Islet of Langerhans (tissue), 1 donor: ENCODE results near the gene ECE1.
A peak's percentile ranks its signal among the peaks of the same experiment; 100 is the strongest.
"Not testable (repeated sequence)": the region's sequence is repeated elsewhere in the genome, so short reads cannot be mapped to it uniquely, and the experiment has no call there.

Source experiments
- FAIRE-seq: peaks from one replicate; lab custom pipeline; 2011; peaks lifted over from hg19 to GRCh38; lab: Jason Lieb, UNC

ECE1 gene

DNA sequence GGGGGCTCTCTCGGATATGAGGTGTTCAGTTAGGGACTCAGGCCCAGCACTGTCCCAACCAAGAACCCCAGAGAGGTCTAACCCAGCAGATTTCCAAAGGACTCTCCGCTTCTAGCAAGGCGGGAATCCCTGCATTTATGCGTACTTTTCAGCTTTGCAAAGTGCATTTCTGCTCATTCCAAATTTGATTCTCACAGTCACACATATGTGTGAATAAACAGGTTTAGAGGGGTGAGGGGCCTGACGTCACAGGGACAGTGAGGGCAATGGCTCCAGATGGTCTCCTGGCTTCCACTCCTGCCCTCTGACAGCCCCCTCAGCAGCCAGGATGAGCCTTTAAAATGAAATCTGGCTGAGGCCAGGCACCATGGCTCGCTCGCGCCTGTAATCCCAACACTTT is 921 bp upstream of the ECE1 start:
- no peak for FAIRE-seq

DNA sequence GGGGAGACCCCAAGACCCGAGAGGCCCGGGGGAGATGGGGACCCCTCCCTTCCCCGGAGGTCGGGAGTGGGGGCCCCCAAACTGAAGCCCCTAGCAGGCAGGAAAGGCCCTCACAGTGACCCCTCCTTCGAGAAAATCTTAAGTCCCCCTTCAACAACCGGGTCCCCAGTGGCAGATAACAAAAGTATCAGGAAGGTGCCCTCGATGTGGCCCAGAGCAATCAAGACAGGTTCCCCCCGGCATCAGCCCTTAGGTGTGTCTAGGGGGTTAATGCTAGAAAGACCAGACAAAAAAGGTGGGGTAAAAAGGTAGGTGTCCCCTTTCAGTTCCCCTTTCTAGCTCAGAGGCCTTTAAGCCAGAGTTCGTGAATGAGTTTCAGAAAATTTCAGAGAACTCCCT is 282 bp upstream of the ECE1 start:
- FAIRE-seq = no peak

DNA sequence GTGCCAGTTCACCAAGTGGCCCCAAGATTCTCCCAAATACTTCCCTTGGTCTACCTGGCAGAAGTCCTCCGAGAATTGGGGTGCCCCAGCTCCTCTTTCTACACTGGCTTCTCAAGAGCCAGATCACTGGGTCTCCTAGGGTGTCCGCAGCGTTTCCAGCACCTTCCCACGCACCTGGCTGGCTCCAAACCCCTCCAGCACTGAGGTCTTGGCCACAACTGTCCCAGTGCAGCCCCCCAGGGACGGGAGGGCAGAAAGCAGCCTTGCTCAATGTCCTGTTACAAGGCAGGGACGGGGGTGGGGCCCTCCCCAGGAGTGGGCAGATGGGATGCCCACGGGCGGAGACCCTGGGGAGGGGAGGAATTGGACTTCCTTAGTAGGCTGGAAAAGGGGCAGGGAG is 1.1 kb downstream of the ECE1 start:
- FAIRE-seq = no peak

DNA sequence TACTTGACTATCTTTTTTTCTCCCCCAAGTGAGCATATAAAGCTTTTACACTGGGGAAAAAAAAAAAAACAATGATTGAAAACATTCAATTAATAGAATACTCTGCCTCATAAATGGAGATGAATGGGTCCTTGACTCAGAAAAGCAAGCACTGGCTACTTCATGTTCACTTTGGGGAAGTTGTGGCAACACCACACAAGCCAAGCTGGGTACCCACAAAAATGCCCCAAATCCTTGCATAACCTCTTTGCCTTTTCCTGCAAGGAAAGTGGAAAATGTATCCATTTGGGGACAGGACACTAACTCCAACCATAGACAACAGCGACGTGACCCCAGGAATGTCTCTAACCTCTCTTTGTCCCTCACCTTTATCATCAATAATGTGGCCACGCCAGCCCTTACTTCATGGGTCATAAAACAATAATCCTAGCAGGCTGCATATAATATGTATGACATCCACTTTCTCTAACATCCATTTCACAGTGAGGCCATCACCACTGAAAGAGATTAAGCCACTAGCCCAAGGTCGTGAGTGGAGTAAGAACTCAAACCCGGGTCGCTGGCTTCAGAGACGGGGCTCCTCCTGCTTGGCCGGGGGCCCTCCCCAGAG is 2.3 kb downstream of the ECE1 start:
- no peak for FAIRE-seq

DNA sequence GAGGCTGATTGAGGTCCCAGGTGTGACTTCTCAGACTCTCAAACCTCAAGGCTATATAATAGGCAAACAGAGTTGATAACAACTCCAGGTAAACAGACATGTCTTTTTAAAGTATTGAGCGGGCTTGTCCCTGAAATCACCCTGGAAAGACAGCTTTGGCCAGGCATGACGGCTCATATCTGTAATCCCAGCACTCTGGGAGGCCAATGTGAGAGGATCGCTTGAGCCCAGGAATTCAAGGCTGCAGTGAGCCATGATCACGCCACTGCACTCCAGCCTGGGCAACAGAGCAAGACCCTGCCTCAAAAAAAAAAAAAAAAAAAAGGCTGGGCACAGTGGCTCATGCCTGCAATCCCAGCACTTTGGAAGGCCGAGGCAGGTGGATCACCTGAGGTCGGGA is 4.9 kb downstream of the ECE1 start:
- FAIRE-seq = not testable (repeated sequence)

DNA sequence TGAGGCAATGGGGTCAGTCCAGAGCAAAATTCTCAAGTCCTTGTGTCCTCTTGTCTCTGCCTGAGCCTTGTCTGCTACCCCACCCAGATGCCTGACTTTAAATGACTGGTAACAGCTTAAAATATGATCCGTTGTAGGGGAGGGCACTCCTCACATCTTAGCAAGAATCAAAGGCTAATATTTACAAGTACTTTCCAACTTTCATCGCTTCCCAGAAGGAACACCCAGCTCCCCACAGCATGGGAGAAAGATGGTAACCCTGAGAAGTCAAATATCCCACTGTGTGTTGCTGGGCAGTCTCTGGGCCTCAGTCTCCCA is 5.2 kb downstream of the ECE1 start:
- FAIRE-seq = no peak

DNA sequence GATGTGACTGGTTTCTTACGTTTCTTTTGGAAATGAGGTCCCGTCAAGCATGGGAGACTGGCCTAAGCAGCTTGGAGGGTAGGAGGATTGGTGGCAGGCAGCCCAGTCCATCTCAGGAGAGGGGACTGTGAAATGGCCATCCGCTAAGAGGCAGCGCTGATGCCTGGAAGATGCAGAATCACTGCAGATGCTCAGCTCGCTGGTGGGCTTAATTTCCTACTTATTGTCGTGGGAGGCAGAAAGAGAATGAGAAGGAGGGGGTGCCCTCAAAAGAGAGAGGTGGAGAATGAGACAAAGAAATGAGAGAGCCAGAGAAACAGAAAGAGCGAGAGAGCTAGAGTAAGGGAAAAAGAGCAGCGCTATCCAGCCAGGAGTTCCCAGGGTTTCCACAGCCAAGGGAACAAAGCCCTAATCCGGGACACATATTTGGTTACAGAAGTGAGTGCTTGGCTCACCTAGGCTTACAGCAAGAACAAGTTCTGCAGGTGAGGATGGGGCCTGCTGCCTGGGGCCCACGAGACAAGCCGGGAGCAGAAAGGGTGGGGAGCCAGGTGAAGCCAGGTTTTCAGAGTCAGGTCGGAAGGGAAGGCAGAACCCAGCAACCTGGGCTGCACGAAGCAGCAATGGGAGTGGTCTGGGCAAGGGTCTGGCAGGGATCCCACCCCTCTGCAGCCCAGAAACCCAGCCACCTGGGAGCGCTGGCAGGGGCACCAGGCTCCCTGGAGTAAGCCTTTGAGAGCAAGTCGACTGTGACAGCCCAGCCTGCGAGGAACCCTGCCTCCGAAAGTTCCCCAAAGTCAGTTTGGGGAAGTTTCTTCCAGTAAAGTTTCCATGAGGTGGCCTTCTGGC is 5.8 kb downstream of the ECE1 start:
- no peak for FAIRE-seq

DNA sequence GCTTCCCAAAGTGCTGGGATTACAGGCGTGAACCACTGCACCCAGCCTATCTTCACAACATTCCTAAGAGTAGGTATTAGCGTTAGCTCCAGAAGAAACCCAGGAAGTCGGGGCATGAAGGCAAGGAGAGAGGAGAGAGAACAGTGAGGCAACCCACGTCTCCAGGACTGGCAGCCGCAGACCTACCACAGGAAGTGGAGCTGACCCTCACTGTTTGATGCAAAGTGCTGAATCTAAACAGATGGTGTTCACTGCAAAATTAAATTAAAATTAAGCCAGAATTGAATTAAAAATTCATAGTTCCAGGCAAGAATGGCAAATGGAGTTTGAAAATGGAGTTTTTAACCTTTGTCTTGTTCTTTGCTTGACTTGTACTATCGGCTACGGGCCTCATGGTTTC is 6.7 kb downstream of the ECE1 start:
- FAIRE-seq = no peak

DNA sequence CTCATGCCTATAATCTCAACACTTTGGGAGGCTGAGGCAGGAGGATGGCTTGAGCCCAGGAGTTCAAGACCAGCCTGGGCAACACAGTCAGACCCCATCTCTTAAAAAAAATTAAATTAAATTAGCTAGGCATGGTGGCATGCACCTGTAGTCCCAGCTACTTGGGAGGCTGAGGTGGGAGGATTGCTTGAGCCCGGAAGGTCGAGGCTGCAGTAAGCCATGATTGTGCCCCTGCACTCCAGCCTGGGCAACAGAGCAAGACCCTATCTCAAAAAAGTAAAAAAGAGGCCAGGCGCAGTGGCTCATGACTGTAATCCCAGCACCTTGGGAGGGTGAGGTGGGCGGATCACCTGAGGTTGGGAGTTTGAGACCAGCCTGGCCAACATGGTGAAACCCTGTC is 8.2 kb downstream of the ECE1 start:
- FAIRE-seq = not testable (repeated sequence)

DNA sequence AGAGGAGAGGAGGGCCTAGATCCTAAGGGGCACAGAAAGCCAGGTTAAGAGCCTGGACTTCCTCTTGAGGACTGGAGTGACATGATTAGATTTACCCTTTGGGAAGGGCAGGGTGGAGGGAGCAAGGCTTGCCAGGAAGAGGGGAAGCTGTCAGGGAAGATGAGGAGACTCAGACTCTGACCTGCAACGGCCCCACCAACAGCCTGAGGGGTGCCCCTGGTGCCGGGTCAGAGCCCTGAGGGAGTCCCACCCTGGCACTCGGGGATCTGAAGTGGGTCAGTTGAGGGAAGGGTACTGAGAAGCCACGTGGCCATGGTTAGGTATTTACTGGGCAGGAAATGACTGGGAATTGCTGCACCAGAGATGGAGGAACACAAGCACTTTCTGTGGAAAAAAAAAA is 9.8 kb downstream of the ECE1 start:
- no peak for FAIRE-seq

DNA sequence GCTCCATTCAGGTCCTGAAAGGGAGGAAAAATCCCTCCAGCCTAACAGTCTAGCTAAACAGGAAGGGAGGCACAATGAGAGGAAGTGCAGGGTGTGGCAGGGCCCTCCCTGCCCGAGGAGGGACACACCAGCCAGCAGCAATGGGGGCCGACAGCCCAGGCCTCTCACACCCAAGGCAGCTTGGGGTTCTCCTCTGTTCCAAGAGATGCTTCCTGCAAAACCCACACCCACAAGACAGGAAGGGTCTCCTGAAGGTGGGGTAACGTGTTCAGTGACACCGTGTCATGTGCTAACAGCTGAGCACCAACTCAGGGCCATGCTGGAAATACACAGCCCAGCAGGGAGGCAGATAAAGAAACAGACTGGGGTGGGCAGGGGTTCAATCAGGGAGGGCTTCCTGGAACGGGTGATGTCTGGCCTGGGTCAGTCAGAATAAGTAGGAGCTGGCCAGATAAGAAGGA is 10.2 kb downstream of the ECE1 start:
- FAIRE-seq = no peak

DNA sequence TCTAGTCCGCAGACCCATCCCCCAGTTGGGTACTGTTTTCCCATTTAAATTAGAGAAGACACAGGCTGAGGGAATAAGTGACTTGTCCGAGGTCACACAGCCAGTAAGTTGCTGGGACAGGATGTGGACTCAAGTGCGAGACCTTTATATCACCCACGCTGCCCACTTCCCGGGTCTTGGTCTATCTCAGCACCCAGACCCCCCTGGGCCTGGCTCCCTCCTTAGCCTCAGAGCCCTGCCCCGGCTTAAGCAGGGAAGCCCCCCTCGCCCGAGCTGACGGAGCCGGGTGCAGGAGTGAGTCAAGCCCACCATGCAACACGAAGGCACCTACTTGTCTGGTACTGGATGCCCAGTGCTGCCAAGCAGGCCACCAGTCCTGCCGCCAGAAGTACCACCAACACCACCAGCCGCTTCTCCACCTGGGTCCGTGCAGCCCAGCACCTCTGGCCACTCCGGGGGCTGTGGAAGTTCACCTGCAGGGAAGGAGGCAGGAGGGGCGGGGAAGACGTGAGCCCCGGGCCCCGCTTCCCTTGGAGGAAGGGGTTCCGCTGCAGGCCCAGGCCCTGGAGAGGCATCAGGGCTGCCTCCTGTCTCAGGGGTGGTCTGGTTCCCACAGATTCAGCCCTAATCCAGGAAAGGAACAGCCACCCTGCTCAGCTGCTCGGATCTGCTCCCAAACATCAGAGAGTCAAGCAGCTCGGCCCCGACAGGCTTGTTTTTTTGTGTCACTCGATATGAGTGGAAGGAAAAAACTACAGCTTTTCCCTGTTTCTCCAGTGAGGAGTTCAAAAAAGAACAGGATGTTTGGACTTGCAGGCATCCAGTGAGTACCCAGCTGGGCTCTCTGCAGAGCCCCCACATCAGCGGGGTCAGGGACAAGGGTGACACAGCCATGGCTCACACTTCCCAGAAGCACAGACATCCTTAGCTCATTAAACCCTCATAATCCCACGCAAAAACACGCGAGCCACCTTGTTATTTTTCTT is 11.1 kb downstream of the ECE1 start:
- FAIRE-seq = no peak

DNA sequence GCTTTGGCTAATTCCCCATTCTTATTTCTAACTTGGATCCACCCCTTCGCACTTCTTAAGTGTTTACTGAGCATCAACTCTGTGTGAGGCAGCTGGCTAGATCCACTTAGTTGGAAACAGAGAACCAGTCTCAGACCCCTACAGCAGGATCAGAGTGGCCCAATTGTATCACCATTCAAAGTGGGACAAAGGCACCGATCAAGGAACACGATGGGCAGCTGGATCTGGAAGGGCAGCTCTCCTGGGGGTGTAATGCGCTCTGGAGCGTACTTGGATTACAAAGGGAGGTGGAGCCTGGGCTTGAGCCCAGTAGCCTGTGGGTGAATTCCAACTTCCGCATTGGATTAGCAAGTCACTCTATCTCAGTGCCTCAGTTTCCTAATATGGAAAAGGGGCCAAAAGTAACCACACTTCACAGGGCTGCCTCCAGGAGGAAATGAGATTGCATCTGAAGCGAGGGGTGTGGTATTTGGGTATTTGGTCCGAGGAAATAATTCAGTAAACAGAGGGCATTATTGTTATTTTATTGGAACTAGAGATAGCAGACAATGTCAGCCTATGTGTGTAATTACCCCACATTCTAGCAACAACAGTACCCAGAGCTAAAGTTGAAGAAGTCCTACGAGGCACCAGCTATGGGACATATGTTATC is 11.9 kb downstream of the ECE1 start:
- no peak for FAIRE-seq

DNA sequence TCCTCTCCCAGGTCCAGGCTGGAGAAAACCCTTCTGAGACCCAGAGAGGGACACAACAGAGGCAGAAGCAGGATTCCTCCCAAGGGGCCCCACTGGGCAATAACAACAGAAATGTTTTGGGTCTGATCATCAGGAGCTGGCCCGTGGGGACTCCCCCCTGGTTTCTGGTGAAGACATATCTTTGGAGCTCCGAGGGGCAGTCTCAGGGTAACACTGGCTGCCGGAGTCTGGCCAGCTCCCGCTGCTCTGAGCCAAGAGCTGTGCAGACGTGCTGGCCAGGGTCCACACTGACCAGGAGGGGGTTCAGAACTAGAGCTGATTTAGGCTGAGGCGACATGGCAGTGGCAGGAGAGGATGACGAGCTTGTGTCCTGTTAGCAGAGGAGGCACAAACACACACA is 13.1 kb downstream of the ECE1 start:
- no peak for FAIRE-seq

DNA sequence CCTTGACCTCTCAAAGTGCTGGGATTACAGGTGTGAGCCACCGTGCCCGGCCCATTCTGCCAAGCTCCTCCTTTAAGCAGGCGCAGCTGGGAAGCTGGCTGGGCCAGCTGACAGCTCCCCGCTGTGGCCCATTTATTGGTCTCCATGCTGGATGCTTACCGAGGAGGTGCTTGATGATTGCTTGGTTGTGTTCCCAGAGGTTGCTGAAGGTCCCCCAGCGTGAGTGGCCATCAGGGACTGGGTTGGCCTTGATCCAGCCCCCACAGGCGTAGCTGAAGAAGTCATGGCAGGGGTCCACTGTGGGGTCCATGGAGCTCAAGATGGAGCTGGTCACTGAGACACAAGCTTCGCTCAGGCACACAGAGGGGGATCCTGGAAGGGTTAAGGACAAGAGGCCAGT is 17.7 kb downstream of the ECE1 start:
- FAIRE-seq = no peak

DNA sequence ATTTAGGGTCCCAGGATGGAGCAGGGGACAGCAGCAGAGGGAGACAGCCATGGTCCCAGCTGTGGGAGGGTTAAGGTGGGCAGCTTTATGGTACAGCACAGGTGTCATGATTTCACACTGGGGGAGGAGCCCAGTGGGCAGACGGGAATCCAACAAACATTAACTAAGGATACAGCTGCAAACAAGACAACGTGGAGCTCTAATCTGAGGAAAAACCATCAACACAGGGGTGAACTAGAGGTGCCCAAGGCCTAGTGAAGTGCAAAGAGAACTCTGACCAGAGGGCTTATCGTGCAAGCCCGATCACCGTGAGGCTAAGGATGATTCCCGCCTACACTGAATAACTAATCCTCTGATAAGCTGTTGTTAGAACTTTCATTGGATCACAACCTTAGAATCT is 18.7 kb downstream of the ECE1 start:
- peak; percentile 51 for FAIRE-seq

DNA sequence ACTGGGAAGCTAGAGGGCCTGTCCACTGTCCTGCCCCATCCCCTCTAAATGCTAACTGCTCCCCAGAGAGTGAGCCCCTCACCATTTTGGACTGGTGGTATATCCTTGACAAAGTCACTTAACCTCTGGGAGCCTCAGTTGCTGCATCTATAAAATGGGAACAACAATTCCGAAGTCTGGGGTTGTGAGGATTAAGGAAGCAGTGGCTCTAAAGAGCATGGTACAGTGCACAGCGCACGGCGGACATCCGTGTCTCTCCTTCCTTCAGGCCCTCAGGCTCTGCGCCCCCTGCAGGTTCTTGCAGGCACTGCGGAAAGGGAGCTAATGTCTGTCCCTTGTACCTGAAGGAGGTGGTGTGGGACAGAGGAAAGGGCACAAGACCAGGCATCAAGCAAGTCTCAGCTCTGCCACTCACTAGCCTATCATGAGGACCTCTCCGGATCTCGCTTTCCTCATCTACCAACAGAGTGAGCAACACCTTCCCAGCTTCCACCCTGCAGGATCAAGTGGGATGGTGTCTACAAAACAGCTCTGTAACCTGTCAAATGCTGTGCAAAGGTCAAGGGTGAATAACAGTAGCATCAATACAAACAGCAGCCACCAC is 20.1 kb downstream of the ECE1 start:
- FAIRE-seq = no peak

DNA sequence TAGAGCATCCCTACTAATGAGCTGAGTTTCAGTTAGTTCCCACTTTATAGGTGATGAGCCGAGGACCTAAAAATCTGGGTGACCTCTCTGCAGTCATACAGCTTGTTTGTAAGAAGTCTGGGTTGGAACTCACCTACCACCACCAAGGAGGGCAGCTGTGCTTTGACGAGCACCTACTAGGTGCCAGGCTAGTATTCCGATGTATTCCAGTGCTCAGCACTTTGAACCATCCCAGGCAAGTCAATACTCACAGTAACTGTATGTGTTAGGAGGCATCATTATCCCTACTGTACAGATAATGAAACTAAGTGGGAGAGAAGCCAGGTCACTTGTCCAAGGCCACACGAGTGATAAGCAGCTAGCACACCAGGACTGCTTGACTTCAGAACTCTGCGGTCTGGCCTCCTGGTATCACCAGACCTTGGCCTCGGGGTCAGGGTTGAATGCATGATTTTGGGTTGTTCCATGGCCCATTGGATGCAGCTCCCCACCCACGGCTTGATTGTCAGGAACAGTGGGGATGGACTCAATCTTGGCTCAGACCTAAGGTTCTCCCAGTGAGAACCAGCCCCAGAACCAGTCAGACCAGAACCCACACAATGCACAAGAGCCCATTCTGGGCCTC is 20.7 kb downstream of the ECE1 start:
- no peak for FAIRE-seq

DNA sequence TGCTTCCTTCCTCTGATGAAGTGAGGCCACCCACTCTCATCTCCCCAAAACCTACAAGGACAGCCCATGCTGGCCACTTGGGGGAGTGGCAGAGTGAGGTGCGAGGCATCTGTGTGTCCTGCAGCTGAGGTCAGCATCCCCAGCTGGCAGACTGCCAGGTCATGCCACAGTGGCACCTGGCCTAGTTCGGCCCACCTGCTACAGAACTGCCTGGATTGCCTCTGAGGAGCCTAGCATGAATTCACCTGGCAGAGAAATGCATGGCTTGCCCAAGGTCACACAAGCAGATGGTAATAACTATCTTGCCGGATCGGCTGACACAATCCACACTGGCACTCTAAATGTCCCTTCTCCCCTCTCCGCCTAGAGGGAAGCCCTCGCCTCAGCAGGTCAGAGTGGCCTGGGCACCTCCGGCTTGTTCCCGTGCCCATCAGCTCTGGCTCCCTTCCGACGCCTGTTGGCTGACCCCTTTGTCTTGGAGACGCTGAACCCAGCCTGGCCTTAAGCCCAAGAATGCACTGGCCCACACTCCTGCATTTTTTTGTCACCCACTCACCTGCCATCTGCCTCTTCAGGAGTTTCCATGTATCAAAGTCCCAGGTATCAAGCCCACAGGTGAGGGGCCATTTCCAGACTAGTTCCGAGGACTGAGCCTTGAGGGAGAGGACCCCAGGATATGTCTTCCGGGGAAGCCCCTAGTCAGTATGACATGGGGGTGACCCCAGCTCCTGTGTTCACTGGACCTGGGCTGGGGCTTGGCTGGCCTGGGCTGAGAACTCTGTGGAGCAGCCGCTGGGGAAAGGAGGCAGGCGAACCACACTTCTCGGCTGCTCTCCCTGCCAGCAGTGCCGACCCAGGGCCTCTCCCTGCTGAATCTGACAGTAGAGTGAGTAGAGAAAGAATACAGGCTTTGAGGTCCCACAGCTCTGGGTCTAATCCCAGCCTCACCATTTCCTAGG is 21.7 kb downstream of the ECE1 start:
- peak; percentile 58 for FAIRE-seq
